Myocyte (in vitro differentiated cells): ENCODE measurements around the gene SRRM3. TPM values are rescaled to one million over a fixed set of nuclear protein-coding genes. Genes with fewer than 3 reads are reported as not detected.
"Not testable (repeated sequence)": the region's sequence is repeated elsewhere in the genome, so short reads cannot be mapped to it uniquely, and the experiment has no call there.

Experiments
- DNase-seq: peaks from one replicate; pipeline ENCODE4 v3.0.0-alpha.2; 2012; ENCODE audit warnings: low read depth
- total RNA-seq: library from RNA; depleted of rRNA; stranded (reverse); fragments of >200 nt; gene quantifications from 2 replicates; pipeline ENCODE4 v1.2.3, GENCODE V29; 2014

SRRM3 gene
- total RNA-seq, 1 donor from 2014 or later, result 2.8 TPM

GRCh38 chr7:76189276-76189675, 12.4 kb upstream of the SRRM3 start:
- DNase-seq, result no peak

GRCh38 chr7:76191783-76192240, 9.9 kb upstream of the SRRM3 start:
- DNase-seq, result peak; percentile 20

GRCh38 chr7:76193466-76193865, 8.2 kb upstream of the SRRM3 start:
- no peak for DNase-seq

- no peak for DNase-seq
Observed at GRCh38 chr7:76193883-76194282, 7.8 kb upstream of the SRRM3 start.

GRCh38 chr7:76196786-76197185, 4.9 kb upstream of the SRRM3 start:
- DNase-seq, result no peak

- no peak for DNase-seq
Observed at GRCh38 chr7:76198202-76198601, 3.5 kb upstream of the SRRM3 start.

- DNase-seq, result no peak
Observed at GRCh38 chr7:76202666-76203030, 952 bp downstream of the SRRM3 start.

GRCh38 chr7:76204147-76204546, 2.5 kb downstream of the SRRM3 start:
- DNase-seq, result no peak

- peak; percentile 13 for DNase-seq
Observed at GRCh38 chr7:76206633-76207032, 4.9 kb downstream of the SRRM3 start.

GRCh38 chr7:76209310-76209709, 7.6 kb downstream of the SRRM3 start:
- DNase-seq, result no peak

GRCh38 chr7:76211216-76211615, 9.5 kb downstream of the SRRM3 start:
- no peak for DNase-seq

- not testable (repeated sequence) for DNase-seq
Observed at GRCh38 chr7:76215349-76215748, 13.7 kb downstream of the SRRM3 start.

GRCh38 chr7:76216381-76217082, 14.8 kb downstream of the SRRM3 start:
- peak; percentile 31 for DNase-seq

GRCh38 chr7:76217942-76218566, 16.4 kb downstream of the SRRM3 start:
- no peak for DNase-seq

- DNase-seq, result peak; percentile 84
Observed at GRCh38 chr7:76220185-76221057, 18.7 kb downstream of the SRRM3 start.

- no peak for DNase-seq
Observed at GRCh38 chr7:76222333-76222732, 20.6 kb downstream of the SRRM3 start.

GRCh38 chr7:76222839-76223238, 21.1 kb downstream of the SRRM3 start:
- DNase-seq, result no peak

GRCh38 chr7:76223286-76223972, 21.7 kb downstream of the SRRM3 start:
- no peak for DNase-seq

GRCh38 chr7:76224695-76225094, 23.0 kb downstream of the SRRM3 start:
- DNase-seq, result no peak

- peak; percentile 61 for DNase-seq
Observed at GRCh38 chr7:76225379-76225778, 23.7 kb downstream of the SRRM3 start.

- DNase-seq, result no peak
Observed at GRCh38 chr7:76225951-76226350, 24.3 kb downstream of the SRRM3 start.
